ENCODE measurements around the gene PTGDS.

DNA sequence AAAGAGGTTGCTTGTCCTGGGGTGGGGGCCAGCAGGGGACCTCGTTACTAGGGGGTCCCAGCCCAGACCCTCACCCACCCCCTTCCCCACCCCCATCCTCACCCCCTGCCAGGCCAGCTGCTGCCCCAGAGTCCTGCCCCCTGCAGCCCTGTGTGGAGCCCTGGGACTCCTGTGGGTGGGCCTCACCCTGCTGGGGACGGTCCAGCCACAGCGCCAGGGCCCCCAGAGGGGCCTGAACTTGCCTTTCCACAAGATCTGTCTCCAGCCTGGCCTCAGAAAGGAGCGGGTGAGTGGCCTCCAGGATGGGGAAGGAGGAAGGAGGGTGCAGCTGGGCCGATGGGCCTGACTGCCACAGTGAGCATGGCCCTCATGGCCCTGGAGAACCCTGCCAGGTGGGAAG is 7.5 kb upstream of the PTGDS start:
- TF ChIP-seq ZNF384 (IDR thresholded peaks at IDR 0.05) (no peak), NFRKB (IDR thresholded peaks at IDR 0.05) (no peak), SUZ12 (IDR thresholded peaks at IDR 0.05) (no peak), BHLHE40 (IDR thresholded peaks at IDR 0.05; ENCODE audit: borderline replicate concordance) (no peak), ELF4 (IDR thresholded peaks at IDR 0.05) (no peak), FOXM1 (IDR thresholded peaks at IDR 0.05; ENCODE audit: borderline replicate concordance) (no peak), FOXK2 (IDR thresholded peaks at IDR 0.05) (no peak)
